Spleen (tissue), 7 donors: Measurements from ENCODE around the gene AKNA.

Source experiments
- CTCF ChIP-seq, 11 experiments: fragments of 200-600 bp in 7 of 11; fragments of 450-650 bp in 4 of 11; sonication (generic) in 4 of 11; IDR thresholded peaks in 8 of 11; conservative IDR thresholded peaks in 3 of 11; 1 replicate in 7 of 11; 2 replicates in 4 of 11; pipeline versions ENCODE4 v1.4.0 to v1.8.0; 2016 to 2021; ENCODE audit warnings: antibody characterized with exemption in 11 of 11, inconsistent platforms in 4 of 11, mild to moderate bottlenecking in 1 of 11
- POLR2A ChIP-seq, 3 donors: fragments of 450-650 bp; IDR thresholded peaks; one replicate each; pipeline ENCODE4 v1.5.1; 2017; ENCODE audit warnings: antibody characterized with exemption in 3 of 3, mild to moderate bottlenecking in 1 of 3
- POLR2AphosphoS5 ChIP-seq, 3 donors: sonication (generic); formaldehyde crosslinking; IDR thresholded peaks; one replicate each; pipeline ENCODE4 v1.5.1; 2017; ENCODE audit warnings: antibody characterized with exemption in 3 of 3
- donor health status: DM: no; HTN: no; CAD: no; lungs with moderate emphysema.
- donor health status: DM: no; HTN: no; CAD: no.
- donor health status: DM: no; HTN: no; CAD: no.

- no peak for TF ChIP-seq CTCF (IDR thresholded peaks at IDR 0.05 in 8 of 11, conservative IDR thresholded peaks at IDR 0.05 in 3 of 11)
- TF ChIP-seq POLR2A (IDR thresholded peaks at IDR 0.05) = no peak
- no peak for TF ChIP-seq POLR2AphosphoS5 (IDR thresholded peaks at IDR 0.05)
These were observed 13.6 kb upstream of the AKNA start for GRCh38 chr9:114401344-114401743.
